ENCODE data around the gene LPP.

Gene LPP

DNA sequence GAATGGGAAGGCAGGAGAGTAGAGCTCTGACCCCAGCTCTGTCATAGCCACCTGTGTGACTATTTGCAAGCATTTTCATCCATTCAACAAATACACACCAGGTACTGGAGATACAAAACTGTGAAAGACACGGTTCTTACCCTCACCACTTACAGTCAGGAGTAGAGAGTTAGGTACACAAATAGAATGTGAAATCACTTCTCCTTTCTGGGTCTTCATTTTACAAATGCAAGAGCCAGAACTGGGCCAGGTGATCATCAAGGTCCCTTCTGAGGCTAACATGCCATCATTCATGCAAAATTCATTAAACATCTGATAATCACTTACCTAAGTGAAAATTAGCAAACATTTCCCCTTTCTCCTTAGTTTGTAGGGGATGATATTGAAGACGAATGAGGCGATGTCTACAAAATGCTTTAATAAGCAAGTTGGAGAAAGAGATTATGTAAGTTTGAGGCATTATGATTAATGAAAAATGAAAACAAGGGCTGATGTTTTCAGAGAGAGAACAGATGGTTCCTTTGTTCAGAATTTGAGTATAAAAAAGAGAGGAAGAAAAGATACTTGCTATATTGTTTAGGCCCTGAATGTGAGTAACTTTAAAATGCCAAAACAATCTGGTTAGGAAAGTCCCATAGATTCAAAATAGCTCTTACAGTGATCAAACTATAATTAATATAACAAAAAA is 88.6 kb downstream of the LPP start:
- Mint-ChIP-seq H3K36me3 (ENCODE audit: low read depth) (peaks cover 24% of the 10 kb centered on the region), H3K9me3 (no peaks in the 10 kb centered on the region), H3K27ac (no peak overlapping the region), H3K27me3 (no peaks in the 10 kb centered on the region), H3K4me1 (ENCODE audit: low read depth) (peaks cover 45% of the 10 kb centered on the region), H3K4me3 (no peak overlapping the region)
- no peak for DNase-seq

DNA sequence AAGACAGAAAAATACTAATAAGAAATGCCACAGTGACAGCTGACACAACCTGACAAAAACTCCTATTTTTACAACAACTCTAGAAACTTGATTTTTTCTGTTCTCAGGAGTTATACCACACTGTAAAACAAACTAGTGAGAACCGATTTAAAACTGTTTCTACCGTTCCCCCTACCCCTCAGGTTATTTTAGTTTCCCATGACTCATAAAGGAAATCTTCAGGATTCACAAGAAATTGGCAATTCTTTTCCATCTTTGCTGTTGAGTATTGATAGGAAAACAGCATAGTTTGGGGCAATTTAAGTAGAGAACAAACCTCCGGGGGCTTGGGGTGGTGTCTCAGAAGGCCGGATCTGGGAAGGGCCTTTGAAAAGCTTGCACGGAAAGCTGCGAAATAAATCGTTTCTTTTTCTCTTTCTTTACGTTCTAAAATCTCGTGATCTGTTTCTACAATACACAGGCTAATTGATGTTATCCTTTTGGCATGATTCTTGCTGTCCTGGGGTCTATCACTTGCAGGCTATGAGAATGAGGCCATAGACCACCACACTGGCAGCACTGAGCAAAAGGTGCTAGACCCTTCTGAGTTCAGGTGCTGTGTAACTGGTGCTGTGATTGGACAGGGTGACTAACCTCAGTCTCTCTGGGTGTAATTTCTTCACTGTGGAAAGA is 89.3 kb downstream of the LPP start:
- no peaks in the 10 kb centered on the region for H3K9me3 Mint-ChIP-seq
- peaks cover 22% of the 10 kb centered on the region for H3K36me3 Mint-ChIP-seq (ENCODE audit: low read depth)
- H3K4me1 Mint-ChIP-seq (ENCODE audit: low read depth): peaks cover 38% of the 10 kb centered on the region
- no peak overlapping the region for H3K4me3 Mint-ChIP-seq
- H3K27me3 Mint-ChIP-seq: no peaks in the 10 kb centered on the region
- H3K27ac Mint-ChIP-seq: peak overlapping the region; percentile 19
- DNase-seq: no peak

DNA sequence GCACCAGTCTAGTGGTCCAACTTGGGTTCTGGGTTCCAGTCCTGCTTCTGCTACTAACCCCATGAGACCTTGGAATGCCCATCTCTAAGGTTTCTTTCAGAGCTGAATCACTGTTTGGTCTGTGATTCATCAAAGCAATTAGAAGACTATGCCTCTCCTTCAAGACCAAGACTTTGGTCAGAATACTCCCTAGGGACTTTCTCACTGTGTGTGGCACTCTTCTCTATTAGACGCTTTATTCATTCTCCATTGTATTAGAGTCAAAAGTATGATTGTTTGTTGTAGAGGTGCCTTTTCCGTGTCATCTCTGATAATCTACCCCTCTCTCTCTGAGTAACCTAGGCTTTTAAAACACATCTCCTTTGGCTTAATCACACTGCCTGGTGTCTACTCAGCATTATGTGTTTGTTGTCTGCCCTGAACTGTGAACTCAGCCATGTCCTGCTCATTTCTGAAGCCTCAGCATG is 90.5 kb downstream of the LPP start:
- H3K4me1 Mint-ChIP-seq (ENCODE audit: low read depth): peaks cover 36% of the 10 kb centered on the region
- H3K27me3 Mint-ChIP-seq: no peaks in the 10 kb centered on the region
- H3K36me3 Mint-ChIP-seq (ENCODE audit: low read depth): peaks cover 17% of the 10 kb centered on the region
- no peaks in the 10 kb centered on the region for H3K9me3 Mint-ChIP-seq
- H3K27ac Mint-ChIP-seq: no peak overlapping the region
- no peak for DNase-seq
- H3K4me3 Mint-ChIP-seq: no peak overlapping the region

DNA sequence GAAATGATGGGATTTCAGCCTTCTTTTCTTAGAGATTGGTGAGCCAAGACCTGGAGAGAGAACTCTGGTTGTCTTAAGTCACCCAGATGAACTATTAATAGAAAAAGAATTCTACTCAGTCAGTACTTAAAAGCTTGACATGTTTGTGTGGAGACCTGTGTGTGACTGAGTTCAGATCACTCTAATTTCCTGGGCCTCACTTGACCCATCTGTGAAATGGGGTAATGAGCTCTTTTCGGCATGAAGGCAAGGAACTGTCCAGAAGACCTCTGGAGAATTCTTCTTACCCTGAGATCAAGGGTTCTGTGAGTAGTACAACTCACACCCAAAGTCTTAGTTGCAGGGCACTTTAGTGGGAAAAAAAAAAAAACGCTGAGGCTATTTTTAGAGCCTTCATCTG is 92.9 kb downstream of the LPP start:
- DNase-seq: no peak
- Mint-ChIP-seq H3K27me3 (no peaks in the 10 kb centered on the region), H3K4me1 (ENCODE audit: low read depth) (peaks cover 42% of the 10 kb centered on the region), H3K36me3 (ENCODE audit: low read depth) (peaks cover 14% of the 10 kb centered on the region), H3K27ac (no peak overlapping the region), H3K9me3 (peaks cover 2% of the 10 kb centered on the region), H3K4me3 (no peak overlapping the region)

DNA sequence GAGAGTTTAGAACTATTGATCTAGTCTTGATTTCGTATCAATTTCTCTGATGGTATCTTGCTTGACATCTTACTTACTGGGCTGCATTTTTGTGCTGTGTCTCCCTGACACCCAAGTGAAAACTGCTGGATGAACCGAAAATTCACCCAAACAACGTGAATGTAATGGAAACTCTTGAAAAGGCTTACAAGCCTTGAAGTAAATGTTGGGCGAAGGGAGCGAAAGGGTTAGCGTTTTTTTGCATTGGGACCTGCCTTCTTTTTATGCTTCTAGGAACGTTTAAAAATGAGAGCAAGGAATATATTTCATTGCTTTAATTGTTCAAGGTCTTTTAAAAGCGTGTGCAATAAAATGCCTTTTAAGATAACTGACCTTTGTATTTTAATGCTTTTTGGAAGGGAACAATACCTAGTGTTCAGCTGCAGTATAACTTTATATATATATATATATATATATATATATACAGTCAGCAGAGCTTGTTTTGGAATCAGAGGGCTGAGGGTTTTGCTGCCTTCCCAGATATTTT is 94.1 kb downstream of the LPP start:
- H3K27ac Mint-ChIP-seq: no peak overlapping the region
- no peaks in the 10 kb centered on the region for H3K27me3 Mint-ChIP-seq

DNA sequence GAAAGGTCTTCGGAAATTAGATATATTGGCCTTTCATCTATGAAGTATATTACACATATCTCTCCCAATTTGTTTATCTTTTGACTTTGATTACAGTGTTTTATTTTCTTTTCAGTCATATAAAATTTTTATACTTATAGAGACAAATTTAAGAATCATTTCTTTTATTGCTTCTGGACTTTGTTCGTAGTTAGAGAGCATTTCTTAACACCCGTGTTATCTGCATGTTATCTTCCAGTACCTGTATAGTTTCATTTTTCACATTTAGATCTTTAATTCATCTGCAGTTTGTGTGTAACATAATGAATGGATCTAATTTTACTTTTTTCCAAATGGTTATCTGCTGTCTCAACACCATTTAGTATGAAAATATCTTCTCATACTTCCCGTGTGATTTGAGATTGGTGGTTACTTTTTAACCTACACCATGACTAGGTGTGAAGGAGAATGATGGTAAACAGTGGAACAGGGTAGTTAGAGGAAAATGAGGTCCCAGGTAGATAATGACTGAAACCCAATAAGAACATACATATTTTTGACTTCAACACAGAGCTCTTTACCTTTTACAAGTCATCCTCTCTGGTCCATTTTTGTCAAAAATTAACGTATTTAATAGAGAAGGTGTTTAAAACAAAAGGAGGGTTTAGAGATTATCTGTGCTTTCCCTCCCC is 99.3 kb downstream of the LPP start:
- H3K27ac Mint-ChIP-seq: peak overlapping the region; percentile 91
- peaks cover 2% of the 10 kb centered on the region for H3K9me3 Mint-ChIP-seq
- peaks cover 57% of the 10 kb centered on the region for H3K4me1 Mint-ChIP-seq (ENCODE audit: low read depth)

More for the DNA sequence above, 94.1 kb downstream of the LPP start:
- H3K4me3 Mint-ChIP-seq: no peak overlapping the region
- DNase-seq: no peak
- H3K4me1 Mint-ChIP-seq (ENCODE audit: low read depth): peaks cover 38% of the 10 kb centered on the region
- peaks cover 2% of the 10 kb centered on the region for H3K9me3 Mint-ChIP-seq
- peaks cover 20% of the 10 kb centered on the region for H3K36me3 Mint-ChIP-seq (ENCODE audit: low read depth)

DNA sequence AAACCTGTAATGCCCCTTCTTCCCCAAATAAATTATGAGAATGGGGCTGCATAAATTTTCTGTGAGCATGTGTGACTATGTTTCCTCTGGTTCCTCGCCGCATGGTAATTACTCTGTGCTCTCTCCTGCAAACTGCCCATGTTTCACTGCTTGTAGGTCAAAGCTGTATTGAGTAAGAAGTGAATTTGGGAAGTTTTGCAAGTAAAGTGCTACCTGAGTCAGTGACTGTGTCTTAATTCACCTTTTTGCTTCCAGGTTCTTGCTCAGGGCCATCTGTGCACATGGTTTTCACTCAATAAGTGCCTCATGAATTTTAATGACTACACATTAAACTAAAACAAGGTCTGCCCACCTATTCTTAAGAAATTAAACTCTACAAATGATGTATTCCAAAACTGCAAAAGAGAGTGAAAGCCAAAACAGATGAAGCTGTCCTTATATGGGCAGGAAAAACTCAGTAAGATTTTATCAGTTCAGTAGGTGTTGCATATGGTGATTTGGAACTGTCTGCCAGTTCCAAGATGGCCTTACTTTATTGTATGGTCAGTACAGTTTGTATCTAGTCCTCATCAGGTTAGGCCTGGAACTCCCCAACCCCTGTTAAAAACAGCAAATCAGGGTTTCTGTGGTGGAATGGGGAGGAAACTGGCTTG is 100.0 kb downstream of the LPP start:
- peak overlapping the region; percentile 91 for H3K27ac Mint-ChIP-seq
- peak overlapping the region; percentile 18 for H3K4me3 Mint-ChIP-seq
- H3K9me3 Mint-ChIP-seq: peaks cover 2% of the 10 kb centered on the region
- peaks cover 61% of the 10 kb centered on the region for H3K4me1 Mint-ChIP-seq (ENCODE audit: low read depth)
- DNase-seq: no peak
- H3K36me3 Mint-ChIP-seq (ENCODE audit: low read depth): peaks cover 27% of the 10 kb centered on the region
- H3K27me3 Mint-ChIP-seq: no peaks in the 10 kb centered on the region

More for the DNA sequence above, 99.3 kb downstream of the LPP start:
- no peak for DNase-seq
- no peaks in the 10 kb centered on the region for H3K27me3 Mint-ChIP-seq
- no peak overlapping the region for H3K4me3 Mint-ChIP-seq
- peaks cover 27% of the 10 kb centered on the region for H3K36me3 Mint-ChIP-seq (ENCODE audit: low read depth)

DNA sequence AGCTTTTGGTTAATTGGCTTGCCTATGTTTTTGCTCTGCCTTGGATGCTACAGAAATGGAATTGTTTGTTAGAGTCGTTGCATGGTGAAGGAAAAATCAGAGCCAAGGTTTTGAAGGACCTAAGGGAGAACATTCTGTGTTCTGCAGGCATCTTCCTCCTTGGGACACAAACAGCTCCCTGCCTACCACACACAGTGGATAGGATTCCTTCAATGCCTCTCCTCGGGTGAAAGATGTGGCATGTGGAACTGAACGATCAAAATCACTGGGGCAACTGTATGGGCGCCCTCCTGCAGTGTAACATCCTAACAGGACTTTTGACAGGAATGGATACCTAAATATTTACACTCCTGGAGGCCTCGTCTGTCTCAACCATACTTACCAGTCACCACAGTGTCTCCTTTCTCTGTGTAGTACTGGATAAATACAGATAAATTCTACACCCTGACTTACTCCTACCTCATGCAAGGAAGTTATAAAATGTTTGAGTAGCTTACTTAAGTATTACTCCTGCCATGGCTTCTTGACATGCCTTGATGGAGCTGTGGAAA is 100.6 kb downstream of the LPP start:
- Mint-ChIP-seq H3K4me3 (no peak overlapping the region), H3K36me3 (ENCODE audit: low read depth) (peaks cover 27% of the 10 kb centered on the region), H3K27me3 (no peaks in the 10 kb centered on the region), H3K9me3 (peaks cover 2% of the 10 kb centered on the region), H3K4me1 (ENCODE audit: low read depth) (peaks cover 61% of the 10 kb centered on the region), H3K27ac (peak overlapping the region; percentile 91)
- DNase-seq: no peak

DNA sequence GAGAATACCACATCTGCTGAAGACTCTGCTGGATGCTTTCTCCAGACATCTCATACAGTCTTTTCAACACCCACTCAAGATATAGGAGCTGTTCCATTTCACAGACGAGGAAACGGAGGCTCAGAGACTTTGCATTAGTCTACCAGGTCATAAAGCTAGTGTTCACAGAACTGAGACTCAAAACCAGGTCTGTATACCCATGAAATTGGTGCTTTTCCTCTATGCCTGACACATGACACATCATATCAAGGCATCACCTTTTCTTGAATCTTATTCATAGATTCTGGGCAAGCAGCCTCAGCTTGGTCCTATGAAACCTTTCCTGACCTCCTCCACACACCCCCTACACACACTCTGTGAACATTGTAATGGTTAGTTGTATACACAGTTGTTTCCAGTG is 101.2 kb downstream of the LPP start:
- Mint-ChIP-seq H3K9me3 (peaks cover 2% of the 10 kb centered on the region), H3K27ac (peak overlapping the region; percentile 91), H3K27me3 (no peaks in the 10 kb centered on the region), H3K4me3 (no peak overlapping the region), H3K4me1 (ENCODE audit: low read depth) (peaks cover 60% of the 10 kb centered on the region), H3K36me3 (ENCODE audit: low read depth) (peaks cover 26% of the 10 kb centered on the region)
- DNase-seq: no peak

DNA sequence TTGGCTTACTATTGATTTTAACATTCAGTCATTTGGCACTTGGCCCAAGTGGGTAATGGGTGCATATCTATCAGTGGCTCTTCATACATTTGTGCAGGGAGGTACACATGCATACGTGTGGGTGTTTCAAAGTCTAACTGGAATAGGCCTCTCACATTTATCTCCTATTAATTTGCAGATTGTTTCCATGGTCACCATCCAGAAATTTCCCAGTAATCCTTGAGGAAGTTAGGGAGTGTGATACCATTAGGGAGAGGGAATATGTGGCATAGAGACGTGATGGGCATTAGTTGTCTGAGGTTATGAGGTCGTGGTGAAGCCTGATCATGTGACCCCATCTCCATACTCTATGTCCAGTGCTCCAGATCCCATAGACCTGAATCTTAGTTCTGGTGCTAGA is 102.8 kb downstream of the LPP start:
- H3K4me1 Mint-ChIP-seq (ENCODE audit: low read depth): peaks cover 54% of the 10 kb centered on the region
- no peaks in the 10 kb centered on the region for H3K9me3 Mint-ChIP-seq
- DNase-seq: no peak
- H3K36me3 Mint-ChIP-seq (ENCODE audit: low read depth): peaks cover 24% of the 10 kb centered on the region
- no peaks in the 10 kb centered on the region for H3K27me3 Mint-ChIP-seq
- no peak overlapping the region for H3K4me3 Mint-ChIP-seq
- H3K27ac Mint-ChIP-seq: peak overlapping the region; percentile 88

DNA sequence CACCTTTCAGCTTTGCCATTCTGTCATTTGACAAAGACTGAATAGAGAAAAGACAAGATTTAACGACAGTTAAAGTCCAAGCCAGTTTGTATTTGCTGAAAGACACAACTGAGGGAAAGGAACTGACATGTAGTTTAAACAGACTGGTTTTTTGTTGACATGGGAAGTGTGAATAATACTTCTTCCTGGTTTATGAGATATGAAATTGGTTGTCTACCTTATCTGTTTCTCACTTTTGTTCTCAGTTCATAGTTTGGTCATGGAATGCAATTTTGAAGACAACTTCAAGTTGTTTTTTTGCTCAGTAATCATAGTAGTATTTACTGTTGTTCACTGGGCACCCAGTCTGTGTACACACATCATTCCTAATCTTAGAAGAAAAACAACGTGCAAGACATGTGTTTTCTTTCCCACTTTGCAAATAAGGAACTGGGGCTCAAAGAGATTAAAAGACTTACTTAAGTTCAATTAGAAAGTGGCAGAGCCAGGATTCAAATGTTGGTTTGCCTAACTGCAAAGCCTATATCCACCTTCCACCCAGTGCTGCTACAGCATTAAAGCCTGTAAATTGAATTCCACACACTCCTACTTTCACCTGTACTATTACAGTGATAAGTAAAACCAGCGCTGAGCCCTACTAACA is 103.5 kb downstream of the LPP start:
- Mint-ChIP-seq H3K4me3 (no peak overlapping the region), H3K36me3 (ENCODE audit: low read depth) (peaks cover 20% of the 10 kb centered on the region), H3K27me3 (no peaks in the 10 kb centered on the region), H3K27ac (peak overlapping the region; percentile 88), H3K4me1 (ENCODE audit: low read depth) (peaks cover 51% of the 10 kb centered on the region), H3K9me3 (no peaks in the 10 kb centered on the region)
- DNase-seq: no peak

DNA sequence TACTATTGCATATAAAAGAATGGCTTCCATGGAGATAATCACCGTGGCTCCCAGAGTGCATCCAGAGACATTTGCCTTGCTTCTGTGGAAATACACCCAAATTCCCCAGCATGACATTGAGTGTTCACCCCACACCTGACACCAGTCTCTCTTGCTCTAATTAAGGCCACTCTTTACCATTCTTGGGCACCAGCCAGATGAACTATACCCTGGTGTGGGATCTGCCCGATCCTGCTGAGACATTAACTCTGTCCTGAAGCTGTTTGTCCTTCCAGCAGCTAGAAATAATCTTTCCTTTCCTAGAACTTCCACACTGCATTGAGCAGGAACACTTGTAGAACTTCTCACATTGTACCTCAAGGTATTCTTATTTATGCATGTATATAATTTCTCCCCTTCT is 105.2 kb downstream of the LPP start:
- Mint-ChIP-seq H3K9me3 (no peaks in the 10 kb centered on the region), H3K4me1 (ENCODE audit: low read depth) (peaks cover 38% of the 10 kb centered on the region), H3K27ac (no peak overlapping the region), H3K36me3 (ENCODE audit: low read depth) (peaks cover 11% of the 10 kb centered on the region), H3K27me3 (no peaks in the 10 kb centered on the region), H3K4me3 (no peak overlapping the region)
- no peak for DNase-seq

DNA sequence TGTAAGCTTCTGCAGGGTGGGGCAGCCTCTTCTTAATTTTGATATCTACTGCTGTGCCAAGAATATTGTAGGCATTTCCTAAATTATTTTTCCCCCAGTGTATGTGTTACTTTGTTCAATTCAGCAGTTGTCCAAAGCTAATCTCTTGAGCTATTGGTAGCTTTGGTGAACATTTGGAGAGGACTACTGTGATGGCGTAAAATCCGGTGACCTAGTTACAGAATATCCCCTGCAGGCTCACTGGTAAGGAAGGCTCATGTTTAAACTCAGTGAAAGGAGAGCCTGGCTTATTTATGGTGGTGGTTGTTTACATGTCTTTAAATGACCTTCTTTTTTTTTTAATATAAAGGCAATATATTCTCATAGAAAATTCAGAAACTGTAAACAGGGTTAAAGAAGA is 105.6 kb downstream of the LPP start:
- H3K9me3 Mint-ChIP-seq: no peaks in the 10 kb centered on the region
- H3K4me1 Mint-ChIP-seq (ENCODE audit: low read depth): peaks cover 34% of the 10 kb centered on the region
- H3K27me3 Mint-ChIP-seq: no peaks in the 10 kb centered on the region
- H3K27ac Mint-ChIP-seq: no peak overlapping the region
- H3K4me3 Mint-ChIP-seq: no peak overlapping the region
- H3K36me3 Mint-ChIP-seq (ENCODE audit: low read depth): peaks cover 7% of the 10 kb centered on the region
- no peak for DNase-seq

DNA sequence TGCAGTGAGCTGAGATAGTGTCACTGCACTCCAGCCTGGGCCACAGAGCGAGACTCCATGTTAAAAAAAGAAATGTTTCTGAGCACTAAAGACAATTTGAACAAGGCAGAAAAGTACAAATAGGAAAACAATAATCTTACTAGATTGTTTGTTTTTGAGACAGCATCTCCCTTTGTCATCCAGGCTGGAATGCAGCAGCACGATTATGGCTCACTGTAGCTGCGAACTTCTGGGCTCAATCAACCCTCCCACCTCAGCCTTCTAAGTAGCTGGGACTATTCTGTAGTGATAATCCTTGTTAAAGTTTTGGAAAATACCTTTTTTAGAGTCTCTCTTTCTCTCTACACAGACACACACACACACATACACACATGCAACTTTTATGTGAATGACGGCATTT is 107.1 kb downstream of the LPP start:
- no peak overlapping the region for H3K27ac Mint-ChIP-seq
- no peak overlapping the region for H3K4me3 Mint-ChIP-seq
- H3K27me3 Mint-ChIP-seq: no peaks in the 10 kb centered on the region
- H3K36me3 Mint-ChIP-seq (ENCODE audit: low read depth): peaks cover 3% of the 10 kb centered on the region
- H3K9me3 Mint-ChIP-seq: no peaks in the 10 kb centered on the region
- DNase-seq: no peak
- H3K4me1 Mint-ChIP-seq (ENCODE audit: low read depth): peaks cover 22% of the 10 kb centered on the region

Measured in activated T-cell treated with anti-CD3 and anti-CD28 coated beads, Interleukin-2, amount 50 U/mL, for 24 hours (primary cell).